ENCODE data around the gene MKNK2. TPM values are rescaled to one million over a fixed set of nuclear protein-coding genes. Genes with fewer than 3 reads are reported as not detected.
A peak's percentile ranks its signal among the peaks of the same experiment; 100 is the strongest.

MKNK2 gene
- total and polyA plus RNA-seq, 10 donors: 88.2 to 389 (median 220) TPM

DNA sequence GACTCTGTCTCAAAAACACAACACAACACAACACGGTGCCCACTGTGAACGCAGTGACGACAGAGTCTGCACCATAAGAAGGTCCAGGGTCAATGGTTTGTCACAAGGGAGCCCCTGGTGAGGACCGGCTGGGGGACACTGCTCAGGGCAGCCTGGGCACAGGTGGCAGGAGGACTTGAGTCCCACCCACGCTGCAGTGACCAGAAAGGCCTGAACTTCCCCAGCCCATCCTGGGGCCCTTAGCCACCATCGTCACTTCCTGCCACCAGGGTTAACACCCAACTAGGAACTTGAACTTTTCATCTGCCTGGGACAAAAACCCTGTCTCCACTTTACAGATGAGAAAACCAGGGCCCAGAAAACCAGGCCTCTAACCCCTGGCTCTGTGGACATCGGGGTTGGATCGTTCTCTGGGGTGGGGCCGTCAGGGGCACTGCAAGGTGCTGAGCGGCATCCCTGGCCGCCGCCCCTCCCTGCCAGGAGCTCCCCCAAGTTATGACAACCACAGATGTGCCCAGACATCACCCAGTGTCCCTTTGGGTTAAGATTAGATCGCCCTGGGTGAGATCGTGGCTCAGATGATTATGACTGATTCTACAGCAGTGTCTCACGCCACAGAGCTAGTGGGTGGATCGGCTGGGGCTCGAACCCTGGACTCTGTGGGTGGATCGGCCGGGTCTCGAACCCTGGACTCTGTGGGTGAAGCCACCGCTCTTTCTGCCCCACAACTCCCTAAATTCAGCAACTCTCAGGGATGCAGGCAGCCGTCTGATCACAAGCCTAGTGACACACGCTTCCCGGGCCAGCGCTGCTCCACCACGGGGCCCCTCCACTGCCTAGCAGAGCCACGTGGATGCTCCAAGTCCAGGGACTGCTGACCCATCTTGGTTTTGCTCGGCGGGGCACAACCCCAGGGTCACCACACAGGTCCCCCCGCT, 31.1 kb upstream of the MKNK2 start:
- peaks cover 32 to 100% (median 75%) of the 10 kb centered on the region in 6 donors for H3K4me1 ChIP-seq
- peak; percentile 92 for DNase-seq
- 53 to 61% (median 54%) methylated on average over 21 to 30 of the region's 30 CpGs for WGBS, 5 donors
- intact Hi-C loops (cut with DNase I; ENCODE audit: low total_unique reads): no loop called here
- peak in 6 of 11 experiments; percentile 9 to 42 (median 30) for TF ChIP-seq CTCF (IDR thresholded peaks at IDR 0.05 in 8 of 11, conservative IDR thresholded peaks at IDR 0.05 in 3 of 11)
- TF ChIP-seq POLR2A (IDR thresholded peaks at IDR 0.05): no peak
- peak; percentile 55 to 75 (median 70) for TF ChIP-seq POLR2AphosphoS5 (IDR thresholded peaks at IDR 0.05)
- H3K27me3 ChIP-seq (replicated peaks in 1 of 7): no peaks in the 10 kb centered on the region
- peaks cover 3 to 74% (median 44%) of the 10 kb centered on the region in 6 donors for H3K36me3 ChIP-seq
- peak overlapping the region; percentile 83 to 98 (median 95) for H3K27ac ChIP-seq
- peak overlapping the region; percentile 58 to 93 (median 72) for H3K4me3 ChIP-seq
- no peaks in the 10 kb centered on the region for H3K9me3 ChIP-seq

DNA sequence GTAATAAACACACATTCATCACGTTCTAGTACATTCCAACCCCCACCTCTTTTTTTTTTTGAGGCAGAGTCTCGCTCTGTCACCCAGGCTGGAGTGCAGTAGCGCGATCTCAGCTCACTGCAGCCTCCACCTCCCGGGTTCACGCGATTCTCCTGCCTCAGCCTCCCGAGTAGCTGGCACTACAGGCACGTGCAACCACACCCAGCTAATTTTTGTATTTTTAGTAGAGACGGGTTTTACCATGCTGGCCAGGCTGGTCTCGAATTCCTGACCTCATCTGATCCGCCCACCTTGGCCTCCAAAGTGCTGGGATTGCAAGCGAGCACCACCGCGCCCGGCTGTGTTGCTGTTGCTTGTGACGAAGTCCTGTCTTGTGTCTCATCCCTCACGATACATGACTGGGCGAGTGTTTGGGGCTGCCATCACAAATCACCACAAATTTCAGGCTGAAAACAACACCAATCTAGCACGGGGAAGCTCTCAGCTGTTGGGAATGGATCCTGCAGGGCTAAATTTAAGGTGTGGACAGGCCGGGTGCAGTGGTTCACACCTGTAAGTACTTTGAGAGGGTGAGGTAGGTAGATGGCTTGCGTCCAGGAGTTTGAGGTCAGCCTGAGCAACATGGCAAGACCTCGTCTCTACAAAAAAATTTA, 29.4 kb upstream of the MKNK2 start:
- Histone ChIP-seq H3K27me3 (replicated peaks in 1 of 7) (no peaks in the 10 kb centered on the region), H3K9me3 (no peaks in the 10 kb centered on the region), H3K36me3 (peaks cover 3 to 91% (median 60%) of the 10 kb centered on the region in 6 donors), H3K27ac (peak overlapping the region in 5 of 8 donors; percentile 20 to 98 (median 95)), H3K4me1 (peaks cover 18 to 97% (median 60%) of the 10 kb centered on the region in 6 donors), H3K4me3 (peak overlapping the region in 1 of 8 donors; percentile 93)
- 79 to 84% (median 83%) methylated on average over 23 of the region's 23 CpGs for WGBS, 5 donors
- TF ChIP-seq POLR2AphosphoS5 (IDR thresholded peaks at IDR 0.05) (no peak), CTCF (IDR thresholded peaks at IDR 0.05 in 8 of 11, conservative IDR thresholded peaks at IDR 0.05 in 3 of 11) (no peak), POLR2A (IDR thresholded peaks at IDR 0.05) (no peak)
- intact Hi-C loops (cut with DNase I; ENCODE audit: low total_unique reads): no loop called here
- no peak for DNase-seq

- Histone ChIP-seq H3K9me3 (no peaks in the 10 kb centered on the region), H3K36me3 (peaks cover 3 to 95% (median 66%) of the 10 kb centered on the region in 6 donors), H3K27ac (peak overlapping the region in 4 of 8 donors; percentile 3 to 98 (median 94)), H3K4me3 (peak overlapping the region in 1 of 8 donors; percentile 93), H3K4me1 (peaks cover 18 to 97% (median 62%) of the 10 kb centered on the region in 6 donors), H3K27me3 (replicated peaks in 1 of 7) (no peaks in the 10 kb centered on the region)
- no peak for DNase-seq
- intact Hi-C loops (cut with DNase I; ENCODE audit: low total_unique reads): no loop called here
- TF ChIP-seq POLR2AphosphoS5 (IDR thresholded peaks at IDR 0.05) (peak in 2 of 3 donors; percentile 31 to 70), CTCF (IDR thresholded peaks at IDR 0.05 in 8 of 11, conservative IDR thresholded peaks at IDR 0.05 in 3 of 11) (no peak), POLR2A (IDR thresholded peaks at IDR 0.05) (no peak)
- WGBS, 5 donors: 63 to 89% (median 85%) methylated on average over 7 to 23 of the region's 23 CpGs
Observed at GRCh38 chr19:2079865-2080301, 28.8 kb upstream of the MKNK2 start.
